Activated CD8-positive, alpha-beta memory T cell treated with anti-CD3 and anti-CD28 coated beads, Interleukin-2, amount 50 U/mL, for 4 hours (primary cell): ENCODE results near the gene WDR18.

Experiments used
- DNase-seq: peaks from one replicate; pipeline ENCODE4 v3.0.0-alpha.2; 2020

WDR18 gene

GRCh38 chr19:966485-967088 lies 17.6 kb upstream of the WDR18 start:
- DNase-seq: no peak

DNA sequence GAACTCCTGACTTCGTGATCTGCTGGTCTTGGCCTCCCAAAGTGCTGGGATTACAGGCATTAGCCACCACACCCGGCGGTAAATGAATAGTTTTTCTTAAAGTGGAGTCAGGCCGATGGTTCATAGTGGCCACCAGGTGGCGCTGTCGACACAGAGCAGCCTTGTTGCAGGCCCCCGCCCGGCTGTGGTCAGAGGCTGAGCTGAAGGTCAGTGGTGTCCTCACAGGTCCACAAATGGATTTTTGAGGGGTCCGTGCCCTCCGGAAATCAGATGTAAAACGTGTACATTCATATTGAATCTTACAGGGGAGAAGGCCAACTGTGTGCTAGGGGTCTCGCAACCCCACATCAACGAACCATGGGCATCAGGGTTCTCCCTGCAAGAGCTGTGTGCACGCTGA lies 13.4 kb upstream of the WDR18 start:
- no peak for DNase-seq

- DNase-seq: no peak
These were observed 12.3 kb upstream of the WDR18 start for GRCh38 chr19:971795-972194.

DNA sequence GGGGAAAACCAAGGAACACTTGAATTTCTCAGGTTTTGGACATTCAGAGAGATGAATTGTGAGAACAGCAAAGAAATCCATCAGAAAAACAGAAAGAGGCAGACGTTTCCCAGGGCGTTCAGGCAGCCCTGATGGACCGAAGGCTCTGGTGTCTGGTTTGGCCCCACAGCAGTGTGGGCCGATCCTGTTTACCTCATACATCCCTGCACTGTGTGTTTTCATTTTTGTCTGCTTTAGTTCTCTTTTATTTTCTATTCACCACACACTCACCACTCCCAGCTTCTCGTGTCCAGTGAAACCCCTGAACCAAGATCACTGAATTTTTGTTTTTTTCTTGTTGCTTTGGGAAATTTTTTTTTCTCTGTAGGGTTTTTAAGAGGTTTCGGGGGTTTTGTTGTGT lies 11.9 kb upstream of the WDR18 start:
- no peak for DNase-seq

DNA sequence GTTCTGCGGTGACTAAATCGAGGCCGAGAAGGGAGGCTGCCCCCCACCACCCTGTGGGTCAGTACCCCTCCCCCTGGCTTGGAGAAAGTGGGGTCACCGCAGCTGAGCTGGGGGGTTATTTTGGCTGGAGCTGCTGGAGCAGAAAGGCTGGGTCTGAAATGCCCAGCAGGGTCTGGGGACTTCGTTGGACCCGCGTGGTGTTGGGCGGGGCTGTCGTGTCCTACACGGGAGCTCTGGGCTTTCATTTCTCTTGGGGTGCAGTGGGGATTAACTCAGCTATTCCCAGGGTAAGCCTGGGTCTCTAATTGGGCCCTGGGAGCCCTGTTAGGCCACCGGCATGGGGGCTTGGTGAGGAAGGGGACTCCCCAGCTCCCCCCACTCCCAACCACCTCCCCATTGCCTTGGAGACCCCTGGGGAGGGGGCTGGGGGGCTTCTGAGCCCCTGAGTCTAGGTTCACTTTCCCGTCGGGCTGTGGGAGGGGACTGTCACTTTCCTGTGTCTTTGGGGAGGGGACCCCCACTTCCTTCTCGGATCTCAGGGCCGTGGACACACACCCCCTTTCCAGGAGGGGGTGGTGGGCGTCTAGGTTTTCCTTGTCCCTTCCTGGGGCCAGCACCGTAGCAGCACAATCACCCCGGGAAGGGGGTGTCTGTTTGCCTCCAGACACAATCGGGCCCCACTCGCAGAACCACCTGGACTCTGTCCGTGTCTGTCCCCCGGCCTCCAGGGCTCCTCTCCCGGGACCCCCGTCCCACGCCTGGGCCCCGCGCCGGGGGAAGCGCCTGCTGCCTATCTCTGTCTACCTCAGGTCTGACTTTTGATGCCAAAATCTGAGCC lies 10.2 kb upstream of the WDR18 start:
- DNase-seq: no peak

- DNase-seq: no peak
These were observed 9.4 kb upstream of the WDR18 start for GRCh38 chr19:974564-975257.

DNA sequence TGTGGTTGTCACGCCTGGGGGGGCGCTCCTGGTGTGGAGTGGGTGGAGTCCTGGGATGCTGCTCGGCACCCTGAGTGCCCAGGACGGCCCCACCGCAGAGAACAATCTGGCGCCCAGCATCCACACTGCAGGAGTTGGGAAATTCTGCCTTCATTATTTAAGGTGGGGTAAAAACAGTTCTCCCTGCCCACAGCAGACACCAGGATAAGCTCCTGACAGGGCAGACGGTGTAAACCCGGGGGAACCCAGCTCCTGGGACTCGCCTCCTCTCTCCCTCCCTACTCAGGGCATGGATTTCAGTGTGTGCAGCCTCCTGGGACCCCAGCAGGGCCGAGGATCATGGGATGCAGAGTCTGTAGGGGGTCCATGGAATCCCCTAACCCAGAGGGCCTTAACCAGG lies 7.7 kb upstream of the WDR18 start:
- DNase-seq: no peak

GRCh38 chr19:977058-977464 lies 7.1 kb upstream of the WDR18 start:
- DNase-seq: no peak

- no peak for DNase-seq
These were observed 4.8 kb upstream of the WDR18 start for GRCh38 chr19:979318-979741.

DNA sequence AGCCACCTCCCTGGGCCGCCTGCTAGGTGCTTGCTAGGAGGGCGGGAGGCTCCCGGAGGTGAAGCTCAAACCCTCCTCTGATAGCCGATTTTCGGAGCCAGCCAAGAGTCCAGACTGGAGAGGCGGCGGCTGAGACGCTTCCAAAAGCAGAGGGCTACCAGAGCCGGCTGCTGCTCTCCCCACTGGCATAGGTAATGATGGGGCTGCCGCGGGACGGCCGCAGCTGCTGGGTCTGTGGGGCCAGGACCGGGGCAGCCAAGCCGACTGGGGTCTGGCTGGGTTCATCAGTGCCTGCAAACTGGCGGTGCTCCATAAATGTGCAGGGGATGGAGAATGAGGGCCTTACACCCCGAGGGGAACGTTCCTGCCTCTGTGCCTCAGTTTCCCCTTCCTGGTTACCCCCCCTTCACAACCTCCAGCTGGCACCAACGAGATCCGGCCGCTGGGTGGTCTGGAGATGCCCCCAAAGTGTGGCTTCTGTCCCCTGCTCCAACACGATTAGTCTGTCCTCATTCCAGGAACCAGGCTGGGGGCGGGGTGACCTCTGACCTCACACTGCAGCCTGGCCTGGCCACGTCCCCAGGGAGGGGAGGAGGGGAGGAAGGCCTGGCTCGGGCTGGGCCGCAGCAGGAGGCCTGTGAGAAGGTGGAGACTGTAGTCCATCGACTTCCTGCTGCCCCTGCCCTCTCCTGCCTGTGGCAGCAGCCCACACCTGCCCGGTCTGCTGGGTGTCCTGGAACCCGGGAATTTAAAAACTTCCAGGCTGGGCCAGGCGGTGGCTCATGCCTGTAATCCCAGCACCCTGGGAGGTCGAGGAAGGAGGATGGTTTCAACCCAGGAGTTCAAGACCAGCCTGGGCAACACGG lies 3.8 kb upstream of the WDR18 start:
- DNase-seq: no peak

- DNase-seq: peak; percentile 79
These were observed 1.5 kb upstream of the WDR18 start for GRCh38 chr19:982567-983170.

- DNase-seq: no peak
These were observed 1.9 kb downstream of the WDR18 start for GRCh38 chr19:986083-986482.

DNA sequence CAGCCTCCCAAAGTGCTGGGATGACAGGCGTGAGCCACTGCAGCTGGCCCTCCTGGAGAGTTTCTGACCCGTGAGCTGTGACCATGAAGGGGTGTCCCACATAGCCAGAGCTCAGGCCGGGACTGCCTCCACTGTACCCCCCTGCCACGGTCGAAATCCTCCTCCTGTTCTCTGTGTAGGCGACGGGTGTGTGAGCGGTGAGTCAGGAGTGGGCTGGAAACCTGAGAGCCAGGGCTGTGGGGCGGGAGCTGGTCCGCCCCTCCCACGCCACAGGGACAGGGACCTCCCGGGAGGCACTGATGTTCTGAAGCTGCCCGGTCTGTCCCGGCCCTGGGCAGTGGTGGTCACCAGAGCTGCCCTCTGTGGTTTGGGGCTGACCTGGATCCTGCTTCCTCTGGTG lies 3.9 kb downstream of the WDR18 start:
- no peak for DNase-seq

- DNase-seq: no peak
These were observed 4.4 kb downstream of the WDR18 start for GRCh38 chr19:988510-988909.

- no peak for DNase-seq
These were observed 5.4 kb downstream of the WDR18 start for GRCh38 chr19:989381-990081.

DNA sequence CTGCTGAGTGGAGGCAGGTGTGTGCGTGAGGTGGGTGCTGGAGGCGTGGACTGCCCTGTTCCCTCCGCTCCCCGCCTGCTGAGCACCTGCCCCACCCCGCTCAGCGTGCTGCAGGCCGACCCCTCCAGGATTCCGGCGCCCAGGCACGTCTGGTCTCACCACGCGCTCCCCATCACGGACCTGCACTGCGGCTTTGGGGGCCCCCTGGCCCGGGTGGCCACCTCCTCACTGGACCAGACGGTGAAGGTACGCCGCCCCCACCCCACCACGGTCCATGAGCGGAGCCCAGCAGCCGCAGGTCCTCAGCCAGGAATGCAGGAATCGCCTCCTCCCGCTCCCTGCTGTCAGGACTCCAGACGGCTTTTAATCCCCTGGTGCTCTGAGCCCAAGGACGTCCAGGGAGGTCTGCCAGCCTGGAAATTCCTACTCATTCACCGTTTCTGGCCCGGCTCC lies 6.0 kb downstream of the WDR18 start:
- no peak for DNase-seq

DNA sequence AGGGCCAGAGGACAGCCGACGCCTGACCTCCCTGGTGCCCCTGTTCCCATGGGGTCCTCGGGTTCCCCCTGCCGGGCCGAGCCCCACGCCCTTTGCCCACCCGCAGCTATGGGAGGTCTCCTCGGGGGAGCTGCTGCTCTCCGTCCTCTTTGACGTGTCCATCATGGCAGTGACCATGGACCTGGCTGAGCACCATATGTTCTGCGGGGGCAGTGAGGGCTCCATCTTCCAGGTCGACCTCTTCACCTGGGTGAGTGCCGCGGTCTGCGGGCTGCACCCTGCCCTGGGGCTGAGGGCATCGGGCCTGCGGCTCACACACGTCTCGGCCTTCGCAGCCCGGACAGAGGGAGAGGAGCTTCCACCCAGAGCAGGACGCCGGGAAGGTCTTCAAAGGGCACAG lies 6.6 kb downstream of the WDR18 start:
- no peak for DNase-seq

DNA sequence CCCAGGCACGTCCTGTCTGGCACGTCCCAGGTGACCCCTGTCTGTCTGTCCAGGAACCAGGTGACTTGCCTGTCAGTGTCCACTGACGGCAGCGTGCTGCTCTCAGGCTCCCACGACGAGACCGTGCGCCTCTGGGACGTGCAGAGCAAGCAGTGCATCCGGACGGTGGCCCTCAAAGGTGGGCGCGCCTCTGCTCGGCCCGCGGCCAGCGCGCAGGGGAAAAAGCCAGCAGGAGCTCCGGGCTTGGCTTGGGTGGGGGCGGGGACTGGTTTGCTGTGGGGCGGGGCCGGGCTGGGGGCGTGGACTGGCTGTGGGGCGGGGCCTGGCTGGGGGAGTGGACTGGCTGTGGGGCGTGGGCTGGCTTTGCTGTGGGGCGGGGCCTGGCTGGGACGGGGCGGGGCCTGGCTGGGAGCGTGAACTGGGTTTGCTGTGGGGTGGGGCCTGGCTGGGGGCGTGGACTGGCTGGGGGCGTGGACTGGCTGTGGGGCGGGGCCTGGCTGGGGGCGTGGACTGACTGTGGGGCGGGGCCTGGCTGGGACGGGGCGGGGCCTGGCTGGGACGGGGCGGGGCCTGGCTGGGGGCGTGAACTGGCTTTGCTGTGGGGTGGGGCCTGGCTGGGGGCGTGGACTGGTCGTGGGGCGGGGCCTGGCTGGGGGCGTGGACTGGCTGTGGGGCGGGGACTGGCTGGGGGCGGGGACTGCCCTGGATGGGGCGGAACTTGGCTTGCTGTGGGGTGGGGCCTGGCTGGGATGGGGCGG lies 7.2 kb downstream of the WDR18 start:
- DNase-seq: peak; percentile 42

- no peak for DNase-seq
These were observed 8.0 kb downstream of the WDR18 start for GRCh38 chr19:991932-992669.

DNA sequence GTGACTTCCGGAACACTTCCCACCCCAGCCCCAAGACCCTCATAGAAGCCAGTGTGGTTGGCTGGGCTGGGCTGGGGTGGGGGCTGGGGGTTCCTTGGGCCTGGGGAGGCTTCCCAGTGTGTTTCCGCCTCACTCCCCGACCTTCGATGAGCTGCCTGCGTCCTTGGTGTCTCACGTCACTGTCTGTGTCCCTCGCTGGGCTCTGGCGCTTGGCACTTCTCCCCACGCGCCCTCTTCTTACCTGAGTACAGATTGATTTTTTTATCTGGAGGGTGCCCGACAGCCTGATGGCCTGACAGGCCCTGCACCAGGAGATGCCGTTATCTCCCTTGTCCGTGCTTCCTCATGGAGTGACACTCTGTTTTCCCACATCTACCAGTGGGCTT lies 8.5 kb downstream of the WDR18 start:
- DNase-seq: no peak
